ENCODE data around the gene RETREG1. TPM values are rescaled to one million over a fixed set of nuclear protein-coding genes. Genes with fewer than 3 reads are reported as not detected.

RETREG1 gene
- total RNA-seq, 1 donor from 2014 or later, result 269 TPM

- intact Hi-C loops (cut with micrococcal nuclease), result no loop called here
- Histone ChIP-seq H3K9me3 (replicated peaks) (no peaks in the 10 kb centered on the region), H3K4me3 (no peak overlapping the region), H3K27ac (replicated peaks) (peak overlapping the region; percentile 20), H3K4me1 (peaks cover 18% of the 10 kb centered on the region), H3K36me3 (no peaks in the 10 kb centered on the region), H3K27me3 (ENCODE audit: low read depth) (no peaks in the 10 kb centered on the region)
- no peak for DNase-seq
- TF ChIP-seq, protein P1, sequence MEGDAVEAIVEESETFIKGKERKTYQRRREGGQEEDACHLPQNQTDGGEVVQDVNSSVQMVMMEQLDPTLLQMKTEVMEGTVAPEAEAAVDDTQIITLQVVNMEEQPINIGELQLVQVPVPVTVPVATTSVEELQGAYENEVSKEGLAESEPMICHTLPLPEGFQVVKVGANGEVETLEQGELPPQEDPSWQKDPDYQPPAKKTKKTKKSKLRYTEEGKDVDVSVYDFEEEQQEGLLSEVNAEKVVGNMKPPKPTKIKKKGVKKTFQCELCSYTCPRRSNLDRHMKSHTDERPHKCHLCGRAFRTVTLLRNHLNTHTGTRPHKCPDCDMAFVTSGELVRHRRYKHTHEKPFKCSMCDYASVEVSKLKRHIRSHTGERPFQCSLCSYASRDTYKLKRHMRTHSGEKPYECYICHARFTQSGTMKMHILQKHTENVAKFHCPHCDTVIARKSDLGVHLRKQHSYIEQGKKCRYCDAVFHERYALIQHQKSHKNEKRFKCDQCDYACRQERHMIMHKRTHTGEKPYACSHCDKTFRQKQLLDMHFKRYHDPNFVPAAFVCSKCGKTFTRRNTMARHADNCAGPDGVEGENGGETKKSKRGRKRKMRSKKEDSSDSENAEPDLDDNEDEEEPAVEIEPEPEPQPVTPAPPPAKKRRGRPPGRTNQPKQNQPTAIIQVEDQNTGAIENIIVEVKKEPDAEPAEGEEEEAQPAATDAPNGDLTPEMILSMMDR (IDR thresholded peaks at IDR 0.05; ENCODE audit: borderline replicate concordance), result no peak
Observed at GRCh38 chr5:16554110-16554509, 62.7 kb downstream of the RETREG1 start.

DNA sequence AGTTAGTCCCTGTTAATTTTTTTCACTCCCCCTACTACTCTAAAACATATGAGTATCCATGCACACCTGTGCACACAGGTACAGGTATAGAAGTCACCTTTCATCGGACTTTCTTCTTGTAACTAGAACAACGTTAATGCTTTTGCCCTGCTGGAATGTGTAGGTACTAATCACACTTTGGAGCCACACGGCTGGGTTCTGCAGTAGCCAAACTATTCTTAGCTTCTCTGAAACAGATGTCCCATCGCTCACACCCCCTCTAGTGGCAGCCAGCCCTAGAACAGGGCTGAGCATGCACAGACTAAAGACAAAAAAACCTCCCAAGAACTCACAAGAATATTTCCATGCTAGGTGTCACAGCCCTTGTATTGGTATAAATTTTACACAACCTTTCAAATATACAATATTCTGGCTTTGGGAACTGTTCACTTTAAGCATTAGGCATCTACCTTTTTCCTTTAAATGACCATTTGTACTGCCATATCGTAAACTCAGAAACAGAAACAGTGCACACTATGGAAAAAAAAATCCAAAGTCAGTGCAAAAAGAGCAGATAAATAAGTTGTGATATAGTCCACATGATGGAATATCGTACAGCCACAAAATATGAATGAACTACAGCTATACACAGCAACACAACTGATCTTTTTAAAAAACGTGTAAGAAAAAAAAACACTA lies 64.0 kb downstream of the RETREG1 start:
- Histone ChIP-seq H3K27ac (replicated peaks) (peak overlapping the region; percentile 71), H3K4me1 (peaks cover 31% of the 10 kb centered on the region), H3K36me3 (no peaks in the 10 kb centered on the region), H3K4me3 (no peak overlapping the region), H3K9me3 (replicated peaks) (no peaks in the 10 kb centered on the region), H3K27me3 (ENCODE audit: low read depth) (no peaks in the 10 kb centered on the region)
- DNase-seq, result peak; percentile 81
- intact Hi-C loops (cut with micrococcal nuclease), result no loop called here
- TF ChIP-seq, protein P1 (IDR thresholded peaks at IDR 0.05; ENCODE audit: borderline replicate concordance), result peak; percentile 85

- H3K27ac ChIP-seq (replicated peaks), result peak overlapping the region; percentile 71
- H3K4me3 ChIP-seq, result no peak overlapping the region
- TF ChIP-seq, protein P1 (IDR thresholded peaks at IDR 0.05; ENCODE audit: borderline replicate concordance), result no peak
Observed at GRCh38 chr5:16551628-16552027, 65.2 kb downstream of the RETREG1 start.

GRCh38 chr5:16550316-16550952 lies 66.4 kb downstream of the RETREG1 start:
- DNase-seq, result no peak
- intact Hi-C loops (cut with micrococcal nuclease), result no loop called here
- peaks cover 47% of the 10 kb centered on the region for H3K4me1 ChIP-seq

More at GRCh38 chr5:16551628-16552027, 65.2 kb downstream of the RETREG1 start:
- Histone ChIP-seq H3K27me3 (ENCODE audit: low read depth) (no peaks in the 10 kb centered on the region), H3K9me3 (replicated peaks) (no peaks in the 10 kb centered on the region), H3K4me1 (peaks cover 37% of the 10 kb centered on the region), H3K36me3 (no peaks in the 10 kb centered on the region)
- intact Hi-C loops (cut with micrococcal nuclease), result no loop called here
- DNase-seq, result no peak

GRCh38 chr5:16549491-16550206 lies 67.1 kb downstream of the RETREG1 start:
- peaks cover 54% of the 10 kb centered on the region for H3K4me1 ChIP-seq
- no peak for DNase-seq
- H3K27ac ChIP-seq (replicated peaks), result peak overlapping the region; percentile 68
- intact Hi-C loops (cut with micrococcal nuclease), result no loop called here
- TF ChIP-seq, protein P1 (IDR thresholded peaks at IDR 0.05; ENCODE audit: borderline replicate concordance), result no peak
- no peaks in the 10 kb centered on the region for H3K27me3 ChIP-seq (ENCODE audit: low read depth)
- H3K4me3 ChIP-seq, result peak overlapping the region; percentile 16
- H3K9me3 ChIP-seq (replicated peaks), result no peaks in the 10 kb centered on the region
- H3K36me3 ChIP-seq, result no peaks in the 10 kb centered on the region

More at GRCh38 chr5:16550316-16550952, 66.4 kb downstream of the RETREG1 start:
- Histone ChIP-seq H3K27ac (replicated peaks) (peak overlapping the region; percentile 68), H3K4me3 (peak overlapping the region; percentile 16), H3K27me3 (ENCODE audit: low read depth) (no peaks in the 10 kb centered on the region), H3K36me3 (no peaks in the 10 kb centered on the region), H3K9me3 (replicated peaks) (no peaks in the 10 kb centered on the region)
- TF ChIP-seq, protein P1 (IDR thresholded peaks at IDR 0.05; ENCODE audit: borderline replicate concordance), result peak; percentile 65
